Glutamatergic neuron (in vitro differentiated cells): ENCODE results near the gene VSTM4. TPM values are rescaled to one million over a fixed set of nuclear protein-coding genes. Genes with fewer than 3 reads are reported as not detected.
A peak's percentile ranks its signal among the peaks of the same experiment; 100 is the strongest.

ENCODE experiments used
- DNase-seq: peaks from one replicate; pipeline ENCODE4 v3.0.0; 2022
- H3K27ac Mint-ChIP-seq: one replicate; pipeline ENCODE4 v1.8.0; 2020; ENCODE audit warnings: mild to moderate bottlenecking, mixed read lengths, inconsistent platforms; ENCODE audit not compliant: unreplicated experiment
- H3K27me3 Mint-ChIP-seq: one replicate; pipeline ENCODE4 v1.8.0; 2020; ENCODE audit warnings: mild to moderate bottlenecking, moderate library complexity, mixed read lengths, inconsistent platforms; ENCODE audit not compliant: unreplicated experiment
- H3K36me3 Mint-ChIP-seq: one replicate; pipeline ENCODE4 v1.8.0; 2020; ENCODE audit warnings: mild to moderate bottlenecking, mixed read lengths, inconsistent platforms; ENCODE audit not compliant: unreplicated experiment
- H3K4me1 Mint-ChIP-seq: one replicate; pipeline ENCODE4 v1.8.0; 2020; ENCODE audit warnings: mild to moderate bottlenecking, low read depth, mixed read lengths, inconsistent platforms; ENCODE audit not compliant: unreplicated experiment
- H3K4me3 Mint-ChIP-seq: one replicate; pipeline ENCODE4 v1.8.0; 2020; ENCODE audit warnings: mild to moderate bottlenecking, mixed read lengths, inconsistent platforms; ENCODE audit not compliant: unreplicated experiment
- H3K9me3 Mint-ChIP-seq: one replicate; pipeline ENCODE4 v1.8.0; 2020; ENCODE audit warnings: mild to moderate bottlenecking, moderate library complexity, mixed read lengths, inconsistent platforms; ENCODE audit not compliant: unreplicated experiment
- total RNA-seq: library from RNA; stranded (reverse); fragmentation: NEBNext Ultra II Directional; extraction: Animal tissue kit (Norgen Biotek cat#: 25700); gene quantifications from one replicate; pipeline ENCODE4 v1.2.1, GENCODE V29; 2021; ENCODE audit not compliant: unreplicated experiment
- TF ChIP-seq, protein P1 (sequence below): fragments of 200-600 bp; sonication (generic); IDR thresholded peaks from one replicate; pipeline ENCODE4 v1.5.0; 2021; ENCODE audit not compliant: partially characterized antibody, unreplicated experiment

The VSTM4 gene
- total RNA-seq, 1 donor from 2014 or later: 2.0 TPM

- H3K36me3 Mint-ChIP-seq: no peaks in the 10 kb centered on the region
- TF ChIP-seq, protein P1, sequence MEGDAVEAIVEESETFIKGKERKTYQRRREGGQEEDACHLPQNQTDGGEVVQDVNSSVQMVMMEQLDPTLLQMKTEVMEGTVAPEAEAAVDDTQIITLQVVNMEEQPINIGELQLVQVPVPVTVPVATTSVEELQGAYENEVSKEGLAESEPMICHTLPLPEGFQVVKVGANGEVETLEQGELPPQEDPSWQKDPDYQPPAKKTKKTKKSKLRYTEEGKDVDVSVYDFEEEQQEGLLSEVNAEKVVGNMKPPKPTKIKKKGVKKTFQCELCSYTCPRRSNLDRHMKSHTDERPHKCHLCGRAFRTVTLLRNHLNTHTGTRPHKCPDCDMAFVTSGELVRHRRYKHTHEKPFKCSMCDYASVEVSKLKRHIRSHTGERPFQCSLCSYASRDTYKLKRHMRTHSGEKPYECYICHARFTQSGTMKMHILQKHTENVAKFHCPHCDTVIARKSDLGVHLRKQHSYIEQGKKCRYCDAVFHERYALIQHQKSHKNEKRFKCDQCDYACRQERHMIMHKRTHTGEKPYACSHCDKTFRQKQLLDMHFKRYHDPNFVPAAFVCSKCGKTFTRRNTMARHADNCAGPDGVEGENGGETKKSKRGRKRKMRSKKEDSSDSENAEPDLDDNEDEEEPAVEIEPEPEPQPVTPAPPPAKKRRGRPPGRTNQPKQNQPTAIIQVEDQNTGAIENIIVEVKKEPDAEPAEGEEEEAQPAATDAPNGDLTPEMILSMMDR: no peak
- H3K27ac Mint-ChIP-seq: peak overlapping the region; percentile 54
- H3K9me3 Mint-ChIP-seq: peaks cover 1% of the 10 kb centered on the region
- H3K27me3 Mint-ChIP-seq: peaks cover 13% of the 10 kb centered on the region
- H3K4me3 Mint-ChIP-seq: no peak overlapping the region
- peaks cover 18% of the 10 kb centered on the region for H3K4me1 Mint-ChIP-seq
- DNase-seq: no peak
Measured at GRCh38 chr10:49109669-49110340, 5.5 kb downstream of the VSTM4 start.

DNA sequence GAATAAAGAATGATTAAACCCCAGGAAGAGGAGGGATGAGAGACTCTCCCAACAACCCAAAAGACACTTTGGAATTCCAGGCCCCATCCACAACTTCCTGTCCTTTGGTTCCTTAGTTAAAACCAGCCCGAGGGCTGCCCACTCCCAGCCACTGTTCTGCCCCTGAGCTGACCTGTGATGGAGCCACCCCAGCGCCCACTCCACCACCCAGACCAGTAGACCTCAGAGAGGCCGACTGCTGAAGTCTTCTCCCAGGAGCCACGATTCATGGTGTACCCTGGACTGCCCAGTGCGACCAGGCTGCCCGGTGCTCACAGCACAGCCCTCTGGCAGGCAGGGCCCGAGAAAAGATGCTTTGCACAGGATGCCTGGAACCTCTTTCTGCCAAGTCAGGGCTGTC is 6.7 kb downstream of the VSTM4 start:
- Mint-ChIP-seq H3K4me3 (no peak overlapping the region), H3K4me1 (peaks cover 18% of the 10 kb centered on the region), H3K27me3 (peaks cover 13% of the 10 kb centered on the region), H3K36me3 (no peaks in the 10 kb centered on the region), H3K9me3 (peaks cover 3% of the 10 kb centered on the region), H3K27ac (no peak overlapping the region)
- DNase-seq: no peak
- TF ChIP-seq, protein P1: no peak

DNA sequence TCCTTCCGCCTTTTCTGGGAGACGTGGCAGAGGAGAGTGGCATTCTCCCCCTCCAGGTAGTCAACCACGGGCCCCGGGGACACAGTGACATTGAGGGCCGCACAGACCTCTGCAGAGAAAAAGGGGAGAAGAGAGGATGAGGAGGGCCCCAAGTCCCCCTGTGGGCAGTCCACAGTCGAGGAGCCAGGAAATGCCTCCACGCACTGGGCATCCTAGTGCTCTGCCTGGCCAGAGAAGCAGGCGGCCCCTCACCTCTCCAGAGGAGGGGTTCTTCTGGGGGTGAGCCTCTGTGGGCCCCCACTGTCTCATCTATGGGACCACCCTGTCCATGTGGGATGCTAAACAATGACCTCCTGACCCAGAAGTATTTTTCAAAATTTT is 7.4 kb downstream of the VSTM4 start:
- Mint-ChIP-seq H3K27ac (no peak overlapping the region), H3K4me1 (peaks cover 18% of the 10 kb centered on the region)

GRCh38 chr10:49107111-49107886 is 8.0 kb downstream of the VSTM4 start:
- H3K4me1 Mint-ChIP-seq: peaks cover 18% of the 10 kb centered on the region
- no peaks in the 10 kb centered on the region for H3K36me3 Mint-ChIP-seq
- TF ChIP-seq, protein P1: no peak
- no peak for DNase-seq
- no peak overlapping the region for H3K4me3 Mint-ChIP-seq
- H3K9me3 Mint-ChIP-seq: peaks cover 3% of the 10 kb centered on the region
- H3K27me3 Mint-ChIP-seq: peaks cover 13% of the 10 kb centered on the region
- no peak overlapping the region for H3K27ac Mint-ChIP-seq

More for the DNA sequence above, 7.4 kb downstream of the VSTM4 start:
- Mint-ChIP-seq H3K9me3 (peaks cover 3% of the 10 kb centered on the region), H3K4me3 (no peak overlapping the region), H3K36me3 (no peaks in the 10 kb centered on the region), H3K27me3 (peaks cover 13% of the 10 kb centered on the region)
- TF ChIP-seq, protein P1: no peak
- DNase-seq: no peak

DNA sequence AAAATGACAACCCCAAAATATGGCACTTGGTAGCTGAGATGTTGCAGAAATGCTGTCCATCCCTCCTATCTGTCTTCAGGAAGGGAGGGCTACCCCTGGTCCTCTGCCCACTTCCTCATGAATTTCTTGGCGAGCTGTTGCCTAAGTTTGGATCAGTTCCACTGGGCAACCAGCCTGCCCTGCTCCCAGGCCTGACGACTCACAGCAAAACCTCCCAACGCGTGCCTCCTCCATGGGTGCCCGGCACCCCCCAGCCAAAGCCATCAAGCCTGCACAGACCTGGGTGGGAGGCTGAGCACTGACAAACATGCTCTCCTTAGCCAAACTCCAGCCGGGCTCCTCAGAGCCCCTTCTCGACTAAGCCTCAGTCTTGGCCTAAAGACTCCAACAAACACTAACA is 8.9 kb downstream of the VSTM4 start:
- Mint-ChIP-seq H3K27me3 (peaks cover 13% of the 10 kb centered on the region), H3K4me1 (peaks cover 18% of the 10 kb centered on the region), H3K36me3 (no peaks in the 10 kb centered on the region), H3K9me3 (peaks cover 5% of the 10 kb centered on the region), H3K27ac (no peak overlapping the region), H3K4me3 (no peak overlapping the region)
- DNase-seq: no peak
- TF ChIP-seq, protein P1: no peak
